Esophagus muscularis mucosa (tissue), 4 donors: ENCODE measurements around the gene RASL10A. TPM values are rescaled to one million over a fixed set of nuclear protein-coding genes. Genes with fewer than 3 reads are reported as not detected.

Experiments
- DNase-seq: peaks from one replicate; pipeline ENCODE4 v3.0.0-alpha.2; 2017; ENCODE audit errors: extremely low spot score
- H3K27ac ChIP-seq, 4 donors: fragments of 200-600 bp; sonication (generic); replicated peaks in 1 of 4; 1 replicate in 3 of 4; 2 replicates in 1 of 4; pipeline ENCODE4 v1.5.1; 2016 to 2019; ENCODE audit warnings: mild to moderate bottlenecking in 1 of 4
- H3K27me3 ChIP-seq, 4 donors: fragments of 200-600 bp; sonication (generic); one replicate each; pipeline versions ENCODE4 v1.5.1 to v1.6.0; 2016 to 2019
- H3K36me3 ChIP-seq, 4 donors: fragments of 200-600 bp; sonication (generic); one replicate each; pipeline ENCODE4 v1.5.1; 2016 to 2019
- H3K4me1 ChIP-seq, 4 donors: fragments of 200-600 bp; sonication (generic); one replicate each; pipeline ENCODE4 v1.5.1; 2016 to 2019
- H3K4me3 ChIP-seq, 4 donors: fragments of 200-600 bp; sonication (generic); 1 replicate in 2 of 4; 2 replicates in 2 of 4; pipeline ENCODE4 v1.5.1; 2016 to 2019; ENCODE audit warnings: mild to moderate bottlenecking in 4 of 4, moderate library complexity in 1 of 4
- H3K9me3 ChIP-seq, 4 donors: fragments of 200-600 bp; sonication (generic); 1 replicate in 3 of 4; 2 replicates in 1 of 4; pipeline ENCODE4 v1.5.1; 2016 to 2019
- EP300 ChIP-seq: sonication (generic); formaldehyde crosslinking; IDR thresholded peaks from one replicate; pipeline ENCODE4 v1.6.1; 2017; ENCODE audit warnings: antibody characterized with exemption
- POLR2A ChIP-seq: fragments of 450-650 bp; IDR thresholded peaks from one replicate; pipeline ENCODE4 v1.6.1; 2017; ENCODE audit warnings: antibody characterized with exemption, moderate library complexity, mild to moderate bottlenecking, low read depth
- POLR2AphosphoS5 ChIP-seq, 2 donors: sonication (generic); formaldehyde crosslinking; IDR thresholded peaks; one replicate each; pipeline ENCODE4 v1.6.1; 2017; ENCODE audit warnings: antibody characterized with exemption in 2 of 2
- WGBS: methylation state at CpG from one replicate; pipeline ENCODE4 v1.1.5; 2018; 5-methylcytosine and 5-hydroxymethylcytosine counted together
- intact Hi-C: fragments of 100-400 bp; cut with DNase I; formaldehyde crosslinking; loops from one replicate; pipeline ENCODE4 v1.15.1; 2023
- total RNA-seq, 4 donors: library from RNA; depleted of rRNA; stranded (reverse); fragments of >200 nt; gene quantifications; one replicate each; pipeline versions ENCODE4 v1.1.0 to v1.2.1, GENCODE V29; 2016
- TF ChIP-seq, protein P1 (sequence below), 3 experiments: fragments of 200-600 bp in 2 of 3; fragments of 450-650 bp in 1 of 3; sonication (generic) in 2 of 3; IDR thresholded peaks; one replicate each; pipeline ENCODE4 v1.5.1; 2017 to 2019; ENCODE audit warnings: antibody characterized with exemption in 3 of 3, mild to moderate bottlenecking in 2 of 3, moderate library complexity in 1 of 3

The RASL10A gene
- total RNA-seq, 4 donors from 2014 or later: 0.50 to 1.6 (median 0.84) TPM; not detected in 1

- Histone ChIP-seq H3K4me1 (peaks cover 8 to 24% (median 21%) of the 10 kb centered on the region in 4 donors), H3K4me3 (no peak overlapping the region), H3K36me3 (peaks cover 48 to 59% (median 55%) of the 10 kb centered on the region in 4 donors), H3K27ac (no peak overlapping the region), H3K27me3 (no peaks in the 10 kb centered on the region), H3K9me3 (no peaks in the 10 kb centered on the region)
- peak in 1 of 2 donors; percentile 26 for TF ChIP-seq POLR2AphosphoS5 (IDR thresholded peaks at IDR 0.05)
- TF ChIP-seq, protein P1, sequence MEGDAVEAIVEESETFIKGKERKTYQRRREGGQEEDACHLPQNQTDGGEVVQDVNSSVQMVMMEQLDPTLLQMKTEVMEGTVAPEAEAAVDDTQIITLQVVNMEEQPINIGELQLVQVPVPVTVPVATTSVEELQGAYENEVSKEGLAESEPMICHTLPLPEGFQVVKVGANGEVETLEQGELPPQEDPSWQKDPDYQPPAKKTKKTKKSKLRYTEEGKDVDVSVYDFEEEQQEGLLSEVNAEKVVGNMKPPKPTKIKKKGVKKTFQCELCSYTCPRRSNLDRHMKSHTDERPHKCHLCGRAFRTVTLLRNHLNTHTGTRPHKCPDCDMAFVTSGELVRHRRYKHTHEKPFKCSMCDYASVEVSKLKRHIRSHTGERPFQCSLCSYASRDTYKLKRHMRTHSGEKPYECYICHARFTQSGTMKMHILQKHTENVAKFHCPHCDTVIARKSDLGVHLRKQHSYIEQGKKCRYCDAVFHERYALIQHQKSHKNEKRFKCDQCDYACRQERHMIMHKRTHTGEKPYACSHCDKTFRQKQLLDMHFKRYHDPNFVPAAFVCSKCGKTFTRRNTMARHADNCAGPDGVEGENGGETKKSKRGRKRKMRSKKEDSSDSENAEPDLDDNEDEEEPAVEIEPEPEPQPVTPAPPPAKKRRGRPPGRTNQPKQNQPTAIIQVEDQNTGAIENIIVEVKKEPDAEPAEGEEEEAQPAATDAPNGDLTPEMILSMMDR (IDR thresholded peaks at IDR 0.05): no peak
- intact Hi-C loops: no loop called here
- no peak for DNase-seq
- 70% methylated on average over 10 of the region's 10 CpGs for whole genome bisulfite sequencing
These were observed 14.5 kb downstream of the RASL10A start for GRCh38 chr22:29300807-29301601.

DNA sequence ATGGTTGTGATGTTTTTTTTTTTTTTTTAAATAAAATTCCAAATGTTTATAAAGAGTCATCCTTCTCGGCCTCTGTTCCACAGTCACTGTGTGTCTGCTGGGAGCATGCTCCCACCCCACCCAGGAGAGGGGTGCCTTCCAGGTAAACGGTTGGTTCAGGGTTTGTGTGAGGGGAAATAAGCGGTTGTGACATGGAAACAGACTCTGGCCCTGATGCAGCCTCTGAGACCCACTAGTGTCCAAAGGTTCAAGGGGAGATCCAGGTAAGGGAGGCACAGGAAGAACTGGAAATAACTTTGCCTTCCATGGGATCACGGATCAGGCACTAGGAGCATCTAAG is 15.1 kb downstream of the RASL10A start:
- H3K4me1 ChIP-seq: peaks cover 8 to 20% (median 17%) of the 10 kb centered on the region in 4 donors
- WGBS: 51% methylated on average over 4 of the region's 4 CpGs
- no peaks in the 10 kb centered on the region for H3K27me3 ChIP-seq
- H3K4me3 ChIP-seq: no peak overlapping the region
- peaks cover 53 to 65% (median 61%) of the 10 kb centered on the region in 4 donors for H3K36me3 ChIP-seq
- H3K9me3 ChIP-seq: no peaks in the 10 kb centered on the region
- no peak overlapping the region for H3K27ac ChIP-seq
- no peak for DNase-seq
- no peak for TF ChIP-seq POLR2A
- TF ChIP-seq EP300: no peak
- no peak for TF ChIP-seq POLR2AphosphoS5 (IDR thresholded peaks at IDR 0.05)
- TF ChIP-seq, protein P1 (IDR thresholded peaks at IDR 0.05): no peak
- intact Hi-C loops: no loop called here

GRCh38 chr22:29299136-29299900 is 16.2 kb downstream of the RASL10A start:
- WGBS: 83% methylated on average over 19 of the region's 19 CpGs
- H3K4me3 ChIP-seq: no peak overlapping the region
- H3K4me1 ChIP-seq: peaks cover 8 to 20% (median 17%) of the 10 kb centered on the region in 4 donors
- intact Hi-C loops: no loop called here
- no peaks in the 10 kb centered on the region for H3K9me3 ChIP-seq
- no peak for TF ChIP-seq EP300
- no peak for TF ChIP-seq POLR2A
- TF ChIP-seq POLR2AphosphoS5 (IDR thresholded peaks at IDR 0.05): no peak
- TF ChIP-seq, protein P1 (IDR thresholded peaks at IDR 0.05): no peak
- H3K27ac ChIP-seq: no peak overlapping the region
- no peak for DNase-seq
- peaks cover 60 to 76% (median 72%) of the 10 kb centered on the region in 4 donors for H3K36me3 ChIP-seq
- H3K27me3 ChIP-seq: no peaks in the 10 kb centered on the region

DNA sequence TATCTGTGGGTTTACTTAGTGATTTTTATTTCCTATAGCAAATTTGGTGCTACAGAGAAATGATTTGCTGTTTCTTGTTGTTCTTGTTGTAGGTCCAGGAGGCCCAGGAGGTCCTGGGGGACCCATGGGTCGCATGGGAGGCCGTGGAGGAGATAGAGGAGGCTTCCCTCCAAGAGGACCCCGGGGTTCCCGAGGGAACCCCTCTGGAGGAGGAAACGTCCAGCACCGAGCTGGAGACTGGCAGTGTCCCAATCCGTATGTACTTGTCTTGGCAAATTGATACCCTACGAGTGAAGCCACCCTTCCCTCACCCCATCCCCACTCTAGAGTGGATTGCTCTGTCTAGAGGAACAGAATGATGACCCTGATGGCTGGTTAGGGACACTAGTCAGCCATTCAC is 16.9 kb downstream of the RASL10A start:
- no peak for DNase-seq
- peaks cover 8 to 20% (median 16%) of the 10 kb centered on the region in 4 donors for H3K4me1 ChIP-seq
- H3K36me3 ChIP-seq: peaks cover 64 to 83% (median 79%) of the 10 kb centered on the region in 4 donors
- WGBS: 85% methylated on average over 6 of the region's 8 CpGs
- no peak overlapping the region for H3K4me3 ChIP-seq
- no peaks in the 10 kb centered on the region for H3K9me3 ChIP-seq
- no peak for TF ChIP-seq POLR2AphosphoS5 (IDR thresholded peaks at IDR 0.05)
- no peak for TF ChIP-seq POLR2A
- TF ChIP-seq EP300: no peak
- TF ChIP-seq, protein P1 (IDR thresholded peaks at IDR 0.05): no peak
- intact Hi-C loops: no loop called here
- H3K27me3 ChIP-seq: no peaks in the 10 kb centered on the region
- no peak overlapping the region for H3K27ac ChIP-seq
